Astrocyte (in vitro differentiated cells and primary cell): ENCODE data around the gene KRTAP1-4. TPM values are rescaled to one million over a fixed set of nuclear protein-coding genes. Genes with fewer than 3 reads are reported as not detected.
A peak's percentile ranks its signal among the peaks of the same experiment; 100 is the strongest.
"Not testable (repeated sequence)": the region's sequence is repeated elsewhere in the genome, so short reads cannot be mapped to it uniquely, and the experiment has no call there.

Source experiments
- DNase-seq: peaks from one replicate; pipeline ENCODE4 v3.0.0-alpha.2; 2010; ENCODE audit warnings: low read depth
- FAIRE-seq: peaks from 2 replicates; lab custom pipeline; 2011; peaks lifted over from hg19 to GRCh38; lab: Jason Lieb, UNC
- H2AFZ ChIP-seq: 2 replicates; pipeline ENCODE4 v1.6.0; 2012; ENCODE audit warnings: low read depth, low read length, inconsistent platforms
- H3K27ac ChIP-seq: 2 replicates; pipeline ENCODE4 v1.5.1; 2011; ENCODE audit warnings: low read depth, low read length, inconsistent platforms
- H3K27me3 ChIP-seq: 2 replicates; pipeline ENCODE4 v1.6.0; 2011; ENCODE audit warnings: low read length, inconsistent platforms; ENCODE audit not compliant: insufficient read depth
- H3K36me3 ChIP-seq: 2 replicates; pipeline ENCODE4 v1.5.1; 2011; ENCODE audit warnings: low read length, inconsistent platforms; ENCODE audit not compliant: insufficient read depth
- H3K4me1 ChIP-seq: 2 replicates; pipeline ENCODE4 v1.5.1; 2011; ENCODE audit warnings: low read length, inconsistent platforms; ENCODE audit not compliant: insufficient read depth
- H3K4me2 ChIP-seq: 2 replicates; pipeline ENCODE4 v1.6.0; 2012; ENCODE audit warnings: low read length, inconsistent platforms
- H3K4me3 ChIP-seq: 2 replicates; pipeline ENCODE4 v1.5.1; 2011; ENCODE audit warnings: low read depth, mild to moderate bottlenecking, low read length, inconsistent platforms; ENCODE audit not compliant: insufficient read depth
- H3K79me2 ChIP-seq: 2 replicates; pipeline ENCODE4 v1.6.0; 2012; ENCODE audit warnings: mild to moderate bottlenecking, low read length, inconsistent platforms; ENCODE audit not compliant: insufficient read depth
- H3K9ac ChIP-seq: 2 replicates; pipeline ENCODE4 v1.6.0; 2012; ENCODE audit warnings: mild to moderate bottlenecking, low read length, inconsistent platforms
- H3K9me3 ChIP-seq: 2 replicates; pipeline ENCODE4 v1.5.1; 2012; ENCODE audit warnings: low read depth, mild to moderate bottlenecking, low read length, inconsistent platforms; ENCODE audit not compliant: insufficient read depth
- H4K20me1 ChIP-seq: 2 replicates; pipeline ENCODE4 v1.6.0; 2012; ENCODE audit warnings: low read length, inconsistent platforms; ENCODE audit not compliant: insufficient read depth
- H3K27ac Mint-ChIP-seq: one replicate; pipeline ENCODE4 v1.8.0; 2021; ENCODE audit warnings: mild to moderate bottlenecking, mixed read lengths; ENCODE audit not compliant: unreplicated experiment
- H3K27me3 Mint-ChIP-seq: one replicate; pipeline ENCODE4 v1.8.0; 2021; ENCODE audit warnings: low read depth, mixed read lengths; ENCODE audit not compliant: unreplicated experiment
- H3K36me3 Mint-ChIP-seq: one replicate; pipeline ENCODE4 v1.8.0; 2021; ENCODE audit warnings: low read depth, mixed read lengths; ENCODE audit not compliant: unreplicated experiment
- H3K4me1 Mint-ChIP-seq: one replicate; pipeline ENCODE4 v1.8.0; 2021; ENCODE audit warnings: low read depth, mixed read lengths; ENCODE audit not compliant: unreplicated experiment
- H3K4me3 Mint-ChIP-seq: one replicate; pipeline ENCODE4 v1.8.0; 2021; ENCODE audit warnings: mild to moderate bottlenecking, moderate library complexity, mixed read lengths; ENCODE audit not compliant: unreplicated experiment
- H3K9me3 Mint-ChIP-seq: one replicate; pipeline ENCODE4 v1.8.0; 2021; ENCODE audit warnings: mild to moderate bottlenecking, mixed read lengths; ENCODE audit not compliant: unreplicated experiment
- CTCF ChIP-seq: IDR thresholded peaks from 2 replicates; pipeline ENCODE4 v1.5.1; 2011; ENCODE audit warnings: low read depth, mild to moderate bottlenecking, inconsistent platforms, low read length, moderate library complexity; ENCODE audit not compliant: insufficient read depth
- EZH2 ChIP-seq: IDR thresholded peaks from 2 replicates; pipeline ENCODE4 v1.6.1; 2012; ENCODE audit warnings: mild to moderate bottlenecking, low read length, inconsistent platforms; ENCODE audit not compliant: insufficient read depth
- total RNA-seq: library from RNA; stranded (reverse); gene quantifications from 2 replicates; pipeline ENCODE4 v1.2.1, GENCODE V29; 2021

Gene KRTAP1-4
- total RNA-seq, 1 donor from 2014 or later: not detected

DNA sequence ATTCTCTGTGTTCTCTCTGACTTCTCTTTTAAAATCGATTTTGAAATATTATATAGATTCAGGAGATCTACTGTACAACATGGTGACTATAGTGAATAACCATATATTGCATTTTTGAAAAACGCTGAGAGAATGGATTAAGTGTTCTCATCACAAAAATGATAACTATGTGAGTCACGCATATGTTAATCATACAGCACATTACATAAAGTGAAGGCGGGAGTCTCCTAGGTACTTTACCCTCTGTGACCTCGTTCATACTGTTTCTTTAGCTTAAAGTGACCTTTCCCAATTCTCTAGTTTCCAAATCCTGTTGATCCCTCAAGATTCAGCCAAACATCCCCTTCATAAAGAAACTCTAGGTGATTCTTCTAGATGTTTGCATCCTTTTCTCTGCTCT, 27.2 kb downstream of the KRTAP1-4 start:
- DNase-seq (no peak), FAIRE-seq (peak; percentile 59)
- H3K4me1 Mint-ChIP-seq: no peaks in the 10 kb centered on the region
- no peaks in the 10 kb centered on the region for H3K4me1 ChIP-seq
- TF ChIP-seq EZH2 (no peak), CTCF (no peak)
- no peak overlapping the region for H3K9ac ChIP-seq
- H4K20me1 ChIP-seq: no peaks in the 10 kb centered on the region
- H3K9me3 Mint-ChIP-seq: no peaks in the 10 kb centered on the region
- peaks cover 2% of the 10 kb centered on the region for H3K27me3 Mint-ChIP-seq
- no peak overlapping the region for H3K4me2 ChIP-seq
- no peak overlapping the region for H2AFZ ChIP-seq
- no peak overlapping the region for H3K27ac Mint-ChIP-seq
- no peaks in the 10 kb centered on the region for H3K36me3 ChIP-seq
- H3K27ac ChIP-seq: no peak overlapping the region
- no peaks in the 10 kb centered on the region for H3K36me3 Mint-ChIP-seq
- H3K79me2 ChIP-seq: no peaks in the 10 kb centered on the region
- H3K4me3 Mint-ChIP-seq: no peak overlapping the region
- no peak overlapping the region for H3K4me3 ChIP-seq
- no peaks in the 10 kb centered on the region for H3K9me3 ChIP-seq
- no peaks in the 10 kb centered on the region for H3K27me3 ChIP-seq

GRCh38 chr17:41001795-41002194, 28.2 kb downstream of the KRTAP1-4 start:
- no peak overlapping the region for H3K4me3 Mint-ChIP-seq
- H4K20me1 ChIP-seq: no peaks in the 10 kb centered on the region
- no peak for TF ChIP-seq CTCF
- no peak for TF ChIP-seq EZH2
- no peak for FAIRE-seq
- H3K4me1 Mint-ChIP-seq: peaks cover 6% of the 10 kb centered on the region
- no peak overlapping the region for H3K27ac ChIP-seq
- H3K36me3 ChIP-seq: no peaks in the 10 kb centered on the region
- no peak for DNase-seq
- H3K27me3 ChIP-seq: no peaks in the 10 kb centered on the region
- H3K79me2 ChIP-seq: no peaks in the 10 kb centered on the region
- no peak overlapping the region for H3K27ac Mint-ChIP-seq
- no peak overlapping the region for H3K4me2 ChIP-seq
- H3K27me3 Mint-ChIP-seq: peaks cover 2% of the 10 kb centered on the region
- H3K4me1 ChIP-seq: no peaks in the 10 kb centered on the region
- H3K36me3 Mint-ChIP-seq: no peaks in the 10 kb centered on the region
- H3K9ac ChIP-seq: no peak overlapping the region
- no peaks in the 10 kb centered on the region for H3K9me3 Mint-ChIP-seq
- H3K9me3 ChIP-seq: no peaks in the 10 kb centered on the region
- H3K4me3 ChIP-seq: no peak overlapping the region
- H2AFZ ChIP-seq: no peak overlapping the region

GRCh38 chr17:40999563-40999962, 30.4 kb downstream of the KRTAP1-4 start, which contains the start of gene KRTAP3-2:
TSS of gene KRTAP3-2 (minus strand) at chr17:40999906. CDS start at chr17:40999853, 53 bp downstream.
- H2AFZ ChIP-seq, H3K27ac Mint-ChIP-seq, FAIRE-seq, H3K27me3 ChIP-seq, H3K4me3 Mint-ChIP-seq, H3K4me3 ChIP-seq, H3K4me2 ChIP-seq, H3K9me3 ChIP-seq, H3K9ac ChIP-seq, H3K9me3 Mint-ChIP-seq, H3K36me3 Mint-ChIP-seq, H3K27me3 Mint-ChIP-seq, DNase-seq, H3K27ac ChIP-seq, H3K4me1 ChIP-seq, H3K79me2 ChIP-seq, H4K20me1 ChIP-seq, H3K4me1 Mint-ChIP-seq, H3K36me3 ChIP-seq: not testable (repeated sequence)
